GM10266 (cell line): ENCODE measurements around the gene CYBA.

Experiments used
- DNase-seq: peaks from one replicate; pipeline ENCODE4 v3.0.0; 2012; ENCODE audit errors: extremely low spot score
- TF ChIP-seq, protein P1 (sequence below): IDR thresholded peaks from 2 replicates; pipeline ENCODE4 v1.5.1; 2012; ENCODE audit warnings: mild to moderate bottlenecking, low read depth; ENCODE audit not compliant: control insufficient read depth, insufficient read depth; ENCODE audit errors: missing control alignments

Gene CYBA

GRCh38 chr16:88636488-88637265, 14.2 kb downstream of the CYBA start:
- DNase-seq, result no peak
- TF ChIP-seq, protein P1, sequence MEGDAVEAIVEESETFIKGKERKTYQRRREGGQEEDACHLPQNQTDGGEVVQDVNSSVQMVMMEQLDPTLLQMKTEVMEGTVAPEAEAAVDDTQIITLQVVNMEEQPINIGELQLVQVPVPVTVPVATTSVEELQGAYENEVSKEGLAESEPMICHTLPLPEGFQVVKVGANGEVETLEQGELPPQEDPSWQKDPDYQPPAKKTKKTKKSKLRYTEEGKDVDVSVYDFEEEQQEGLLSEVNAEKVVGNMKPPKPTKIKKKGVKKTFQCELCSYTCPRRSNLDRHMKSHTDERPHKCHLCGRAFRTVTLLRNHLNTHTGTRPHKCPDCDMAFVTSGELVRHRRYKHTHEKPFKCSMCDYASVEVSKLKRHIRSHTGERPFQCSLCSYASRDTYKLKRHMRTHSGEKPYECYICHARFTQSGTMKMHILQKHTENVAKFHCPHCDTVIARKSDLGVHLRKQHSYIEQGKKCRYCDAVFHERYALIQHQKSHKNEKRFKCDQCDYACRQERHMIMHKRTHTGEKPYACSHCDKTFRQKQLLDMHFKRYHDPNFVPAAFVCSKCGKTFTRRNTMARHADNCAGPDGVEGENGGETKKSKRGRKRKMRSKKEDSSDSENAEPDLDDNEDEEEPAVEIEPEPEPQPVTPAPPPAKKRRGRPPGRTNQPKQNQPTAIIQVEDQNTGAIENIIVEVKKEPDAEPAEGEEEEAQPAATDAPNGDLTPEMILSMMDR, result no peak

DNA sequence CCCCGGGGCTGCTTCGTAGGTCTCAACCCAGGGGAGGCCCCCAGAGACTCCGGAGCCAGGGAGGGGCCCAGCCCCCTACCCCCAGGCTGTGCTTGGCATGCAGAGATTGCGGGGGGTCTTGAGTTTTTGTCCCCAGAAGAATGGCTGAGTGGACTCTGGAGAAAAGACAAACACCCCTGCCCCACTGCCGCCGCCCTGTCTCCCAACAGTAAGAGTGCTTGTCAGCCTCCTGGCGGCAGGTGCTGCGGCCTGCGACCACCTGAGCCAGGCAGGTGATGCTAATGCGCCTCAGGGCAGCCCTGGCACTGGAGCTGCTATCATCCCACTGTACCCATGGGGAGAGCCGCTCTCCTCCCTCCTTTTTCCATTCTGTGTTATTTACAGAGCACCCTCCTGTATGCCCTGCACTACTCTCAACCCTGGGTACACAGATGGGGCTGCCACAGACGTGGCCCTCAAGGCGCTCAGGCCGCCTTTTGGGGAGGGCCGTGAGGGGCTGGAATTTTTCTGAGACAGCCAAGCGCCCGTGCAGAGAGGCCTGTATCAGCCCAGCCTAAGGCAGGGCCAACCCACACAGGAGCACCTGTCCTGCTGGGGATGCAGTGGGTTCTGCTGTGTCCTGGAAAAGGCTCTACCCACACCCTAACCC, 15.1 kb downstream of the CYBA start:
- TF ChIP-seq, protein P1, result no peak
- no peak for DNase-seq

DNA sequence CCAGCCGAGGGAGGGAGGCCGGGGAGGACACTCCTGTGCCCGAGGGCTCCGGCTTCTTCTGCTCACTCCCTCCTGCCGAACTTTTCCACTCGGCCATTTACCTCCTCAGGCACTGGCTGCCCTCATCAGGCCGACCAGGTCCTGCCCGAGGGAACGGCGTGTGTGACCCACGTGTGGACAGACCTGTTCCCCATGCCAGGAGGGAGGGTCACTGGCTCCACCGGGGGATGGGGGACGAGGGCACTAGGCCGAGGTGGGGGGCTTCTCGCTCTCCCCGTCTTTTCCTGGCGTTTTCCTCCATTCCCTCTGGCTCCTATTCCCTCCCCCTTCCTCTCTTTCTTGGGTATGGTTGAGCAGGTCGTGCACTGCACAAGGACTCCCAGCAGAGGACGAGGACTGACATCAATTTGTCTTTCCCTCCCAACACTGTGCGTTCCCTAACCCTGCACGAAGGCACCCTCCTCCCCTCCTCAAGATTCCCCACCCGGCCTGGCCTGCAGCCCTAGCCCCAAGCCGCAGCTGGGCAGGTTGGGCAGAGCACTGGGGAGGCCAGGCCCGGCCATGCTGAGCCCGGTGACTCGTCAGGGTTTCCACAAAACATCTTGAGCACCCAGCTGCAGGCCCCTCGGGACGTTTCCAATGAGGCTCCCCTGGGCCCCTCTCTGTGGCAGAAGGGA, 15.7 kb downstream of the CYBA start:
- no peak for DNase-seq
- TF ChIP-seq, protein P1, result peak; percentile 13

DNA sequence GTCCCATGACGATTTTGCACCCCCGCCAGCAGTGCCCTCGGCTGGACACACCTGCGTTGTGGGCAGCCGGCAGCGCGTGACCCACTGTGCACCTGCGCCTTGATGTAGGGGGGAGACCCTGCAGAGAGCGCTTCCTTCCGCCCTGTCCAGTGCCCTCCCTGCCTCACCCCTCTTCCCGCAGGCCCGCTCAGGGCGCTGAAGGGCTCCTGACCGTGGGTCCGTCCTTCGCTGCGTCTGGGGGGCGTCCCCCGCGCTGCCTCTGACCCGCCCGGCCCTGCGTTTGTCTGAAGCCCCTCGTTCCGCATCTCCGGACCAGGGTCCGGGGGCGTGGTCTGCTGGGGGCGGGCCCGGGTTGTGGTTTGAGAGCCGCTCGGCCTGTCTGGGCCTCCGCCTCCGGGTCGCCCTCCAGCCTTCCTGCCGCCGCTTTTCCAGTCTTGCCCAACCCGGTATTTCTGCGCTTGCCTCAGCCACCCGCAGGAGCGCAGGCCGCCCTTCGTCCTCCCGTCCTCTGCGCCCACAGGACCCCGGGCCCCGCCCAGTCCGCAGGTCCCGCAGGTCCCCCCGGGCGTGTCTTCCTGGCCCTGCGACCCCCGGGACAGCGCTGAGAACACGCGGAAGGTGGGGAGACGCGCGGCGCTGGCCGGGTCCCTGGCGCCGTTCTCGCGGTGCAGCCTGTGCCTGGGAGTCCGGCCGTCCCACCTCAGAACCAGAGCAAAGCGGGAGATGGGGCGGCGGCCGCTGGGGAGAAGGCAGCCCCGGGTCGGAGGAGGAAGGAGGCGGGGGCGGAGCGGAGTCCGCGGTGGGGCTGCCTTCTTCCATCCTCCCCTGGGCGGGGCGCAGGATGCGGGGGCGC, 16.5 kb downstream of the CYBA start:
- peak; percentile 88 for DNase-seq
- TF ChIP-seq, protein P1, result no peak

- TF ChIP-seq, protein P1, result peak; percentile 69
- peak; percentile 88 for DNase-seq
Observed at GRCh38 chr16:88633684-88634140, 17.1 kb downstream of the CYBA start.

- no peak for DNase-seq
- TF ChIP-seq, protein P1, result no peak
Observed at GRCh38 chr16:88632587-88632930, 18.3 kb downstream of the CYBA start.
